IMR-90 (cell line): ENCODE data around the gene HDAC6. TPM values are rescaled to one million over a fixed set of nuclear protein-coding genes. Genes with fewer than 3 reads are reported as not detected.

ENCODE experiments used
- ATAC-seq: fragments of 200-7000 bp; cut with Tn5 transposase; 2 replicates; pipeline ENCODE4 v1.9.1; 2020; ENCODE audit warnings: low read depth, mild to moderate bottlenecking, moderate library complexity
- BruUV-seq: library from RNA; stranded (reverse); fragments of 400-500 nt; replicated peaks from 2 replicates; lab custom pipeline; 2021; lab: Mats Ljungman, UMichigan
- CTCF ChIA-PET: fragments of 300-600 bp; formaldehyde crosslinking; extraction: SDS; loops from one replicate; lab custom pipeline; 2021; ENCODE audit warnings: antibody characterized with exemption; lab: Yijun Ruan, JAX
- POLR2A ChIA-PET: fragments of 300-600 bp; sonication (Branson Sonifier 250); formaldehyde crosslinking; loops from one replicate; lab custom pipeline; 2022; ENCODE audit warnings: antibody characterized with exemption; ENCODE audit not compliant: unreplicated experiment; lab: Charles Lee
- DNase-seq: peaks from one replicate; pipeline ENCODE4 v3.0.0; 2013
- H2AFZ ChIP-seq: replicated peaks from 2 replicates; pipeline ENCODE3; 2013; ENCODE audit warnings: low read length, mild to moderate bottlenecking; ENCODE audit not compliant: poor library complexity
- H2AK5ac ChIP-seq: 2 replicates; pipeline ENCODE4 v1.6.1; 2013; ENCODE audit warnings: low read depth, low read length, inconsistent platforms
- H2AK9ac ChIP-seq: replicated peaks from 2 replicates; pipeline ENCODE3; 2013; ENCODE audit warnings: mild to moderate bottlenecking, low read depth, low read length, moderate library complexity; ENCODE audit not compliant: poor library complexity
- H2BK120ac ChIP-seq: 2 replicates; pipeline ENCODE4 v1.6.1; 2013; ENCODE audit warnings: low read depth, low read length, inconsistent platforms
- H2BK15ac ChIP-seq: 3 replicates; pipeline ENCODE4 v1.6.1; 2013; ENCODE audit warnings: low read depth, low read length, inconsistent platforms
- H2BK20ac ChIP-seq: 2 replicates; pipeline ENCODE4 v1.6.1; 2013; ENCODE audit warnings: low read depth, mild to moderate bottlenecking, inconsistent platforms, low read length, moderate library complexity
- H2BK5ac ChIP-seq: 2 replicates; pipeline ENCODE4 v1.6.1; 2013; ENCODE audit warnings: mild to moderate bottlenecking, low read depth, low read length, inconsistent platforms; ENCODE audit not compliant: poor library complexity, severe bottlenecking
- H3K14ac ChIP-seq: replicated peaks from 2 replicates; pipeline ENCODE4 v1.6.1; 2013; ENCODE audit warnings: low read depth, low read length, inconsistent platforms
- H3K18ac ChIP-seq: 2 replicates; pipeline ENCODE4 v1.6.1; 2013; ENCODE audit warnings: low read depth, low read length, control low read depth
- H3K23ac ChIP-seq: 2 replicates; pipeline ENCODE4 v1.6.1; 2013; ENCODE audit warnings: low read depth, low read length, inconsistent platforms
- H3K27ac ChIP-seq: 2 replicates; pipeline ENCODE4 v1.5.1; 2013; ENCODE audit warnings: mild to moderate bottlenecking, control low read depth, low read length; ENCODE audit not compliant: insufficient read depth
- H3K27me3 ChIP-seq: 2 replicates; pipeline ENCODE4 v1.6.1; 2013; ENCODE audit warnings: low read length; ENCODE audit not compliant: control insufficient read depth, insufficient read depth
- H3K36me3 ChIP-seq: 2 replicates; pipeline ENCODE4 v1.6.1; 2013; ENCODE audit warnings: low read length, mixed read lengths; ENCODE audit not compliant: control insufficient read depth, insufficient read depth
- H3K4ac ChIP-seq: 2 replicates; pipeline ENCODE4 v1.6.1; 2013; ENCODE audit warnings: low read depth, low read length, inconsistent platforms
- H3K4me1 ChIP-seq: 2 replicates; pipeline ENCODE4 v1.6.1; 2013; ENCODE audit warnings: low read length, mixed read lengths; ENCODE audit not compliant: control insufficient read depth, insufficient read depth
- H3K4me2 ChIP-seq: 2 replicates; pipeline ENCODE4 v1.6.1; 2013; ENCODE audit warnings: low read depth, mild to moderate bottlenecking, control low read depth, low read length, moderate library complexity
- H3K4me3 ChIP-seq: 2 replicates; pipeline ENCODE4 v1.5.1; 2013; ENCODE audit warnings: low read depth, mild to moderate bottlenecking, control low read depth, low read length, moderate library complexity; ENCODE audit not compliant: insufficient read depth
- H3K56ac ChIP-seq: 2 replicates; pipeline ENCODE4 v1.6.1; 2013; ENCODE audit warnings: low read length, inconsistent platforms; ENCODE audit not compliant: insufficient read depth; ENCODE audit errors: extremely low read depth
- H3K79me1 ChIP-seq, 2 experiments: 2 replicates each; pipeline ENCODE4 v1.6.1; 2013; ENCODE audit warnings: low read length in 2 of 2, inconsistent platforms in 1 of 2, low read depth in 1 of 2
- H3K9ac ChIP-seq: 2 replicates; pipeline ENCODE4 v1.6.1; 2013; ENCODE audit warnings: low read depth, low read length, control low read depth
- H3K9me1 ChIP-seq: 2 replicates; pipeline ENCODE4 v1.6.1; 2013; ENCODE audit warnings: low read length, inconsistent platforms; ENCODE audit not compliant: insufficient read depth
- H3K9me3 ChIP-seq: 2 replicates; pipeline ENCODE4 v1.6.1; 2013; ENCODE audit warnings: low read length; ENCODE audit not compliant: control insufficient read depth, insufficient read depth
- H4K20me1 ChIP-seq: 2 replicates; pipeline ENCODE4 v1.6.1; 2013; ENCODE audit warnings: low read length, inconsistent platforms; ENCODE audit not compliant: insufficient read depth
- H4K5ac ChIP-seq: 2 replicates; pipeline ENCODE4 v1.6.1; 2013; ENCODE audit warnings: mild to moderate bottlenecking, low read depth, low read length, control low read depth
- H4K8ac ChIP-seq, 2 experiments: 2 replicates each; pipeline ENCODE4 v1.6.1; 2013; ENCODE audit warnings: low read depth in 2 of 2, low read length in 2 of 2, control low read depth in 1 of 2, inconsistent platforms in 1 of 2
- H4K91ac ChIP-seq: 2 replicates; pipeline ENCODE4 v1.6.1; 2013; ENCODE audit warnings: low read depth, low read length, inconsistent platforms; ENCODE audit not compliant: insufficient read depth
- CEBPB ChIP-seq: IDR thresholded peaks from 2 replicates; pipeline ENCODE4 v1.6.1; 2012; ENCODE audit warnings: low read depth, low read length, improper control_type of control experiment
- CHD1 ChIP-seq: IDR thresholded peaks from 2 replicates; pipeline ENCODE4 v1.6.1; 2012; ENCODE audit warnings: low read depth, low read length, improper control_type of control experiment
- FOS ChIP-seq: fragments of 150-350 bp; IDR thresholded peaks from 2 replicates; pipeline ENCODE4 v1.6.1; 2016; ENCODE audit warnings: low read depth, low read length
- MAFK ChIP-seq: IDR thresholded peaks from 2 replicates; pipeline ENCODE4 v1.6.1; 2012; ENCODE audit warnings: low read depth, low read length, improper control_type of control experiment
- MXI1 ChIP-seq: IDR thresholded peaks from 2 replicates; pipeline ENCODE4 v1.6.1; 2012; ENCODE audit warnings: low read depth, mild to moderate bottlenecking, low read length, moderate library complexity, borderline replicate concordance
- NFE2L2 ChIP-seq: fragments of 150-350 bp; IDR thresholded peaks from 2 replicates; pipeline ENCODE4 v1.6.1; 2016; ENCODE audit warnings: low read depth, mild to moderate bottlenecking, low read length
- POLR2A ChIP-seq: IDR thresholded peaks from 2 replicates; pipeline ENCODE4 v1.6.1; 2012; ENCODE audit warnings: mild to moderate bottlenecking, low read depth, low read length
- RAD21 ChIP-seq: IDR thresholded peaks from 2 replicates; pipeline ENCODE4 v1.6.1; 2012; ENCODE audit warnings: low read length, improper control_type of control experiment
- RFX5 ChIP-seq: IDR thresholded peaks from 2 replicates; pipeline ENCODE4 v1.8.0; 2012; ENCODE audit warnings: low read depth, mild to moderate bottlenecking, low read length, moderate library complexity
- USF2 ChIP-seq: fragments of 150-350 bp; IDR thresholded peaks from 2 replicates; pipeline ENCODE4 v1.6.1; 2017; ENCODE audit warnings: mild to moderate bottlenecking, antibody characterized with exemption, low read length, low read depth
- WGBS, 2 experiments: methylation state at CpG; one replicate each; pipeline versions ENCODE4 v1.1.5 to v1.1.7; 2013; ENCODE audit warnings: missing lambda C conversion rate in 2 of 2; ENCODE audit not compliant: insufficient read length in 1 of 2; ENCODE audit errors: extremely low coverage in 2 of 2; 5-methylcytosine and 5-hydroxymethylcytosine counted together
- dilution Hi-C: fragments of 300-500 bp; cut with HindIII; formaldehyde crosslinking; loops from one replicate; pipeline ENCODE4 v1.14.3; 2018; ENCODE audit warnings: low sequenced_read_pairs; ENCODE audit not compliant: unreplicated experiment
- in situ Hi-C: fragments of 300-500 bp; cut with MboI; formaldehyde crosslinking; loops from 3 replicates; pipeline ENCODE4 v1.14.3; 2019; ENCODE audit warnings: low sequenced_read_pairs, inconsistent platforms, mixed read lengths
- intact Hi-C: fragments of 100-400 bp; cut with micrococcal nuclease; formaldehyde crosslinking; loops from 2 replicates; pipeline ENCODE4 v1.10.0; 2022
- polyA plus RNA-seq, 3 experiments: library from polyadenylated mRNA; depleted of rRNA; stranded (reverse); fragments of >200 nt; gene quantifications; 2 replicates each; pipeline ENCODE4 v1.2.3, GENCODE V29; 2012; ENCODE audit warnings: low replicate concordance in 1 of 3
- total RNA-seq: library from RNA; depleted of rRNA; stranded (reverse); fragments of >200 nt; gene quantifications from 2 replicates; pipeline ENCODE4 v1.2.3, GENCODE V29; 2012
- TF ChIP-seq, protein P1 (sequence below): fragments of 150-350 bp; IDR thresholded peaks from 2 replicates; pipeline ENCODE4 v1.6.1; 2016; ENCODE audit warnings: low read depth, mild to moderate bottlenecking, low read length, moderate library complexity, borderline replicate concordance
- TF ChIP-seq, protein P2 (sequence below): conservative IDR thresholded peaks from 2 replicates; pipeline ENCODE4 v1.5.1; 2012; ENCODE audit warnings: mild to moderate bottlenecking, low read depth, low read length, improper control_type of control experiment

The HDAC6 gene
- total and polyA plus RNA-seq, 2 of the 4 experiments (the other 2 are of a cell fraction) = 16.8 to 26.3 TPM

GRCh38 chrX:48781705-48782104 is 20.2 kb upstream of the HDAC6 start:
- WGBS, 2 experiments = no CpG with 5 or more reads among the region's 6 CpGs
- CTCF ChIA-PET = no interaction called here
- H3K18ac ChIP-seq = no peak overlapping the region
- H2BK15ac ChIP-seq = no peak overlapping the region
- BruUV-seq = no TSS peak
- no peaks in the 10 kb centered on the region for H3K9me3 ChIP-seq
- dilution Hi-C loops (no loop called here), in situ Hi-C loops (no loop called here), intact Hi-C loops (no loop called here)
- ATAC-seq (no peak), DNase-seq (no peak)
- no peak overlapping the region for H3K14ac ChIP-seq
- H2BK20ac ChIP-seq = no peak overlapping the region
- POLR2A ChIA-PET = no interaction called here
- TF ChIP-seq CEBPB (no peak), USF2 (no peak), RFX5 (no peak), CHD1 (no peak), RAD21 (no peak), MXI1 (no peak), MAFK (no peak), FOS (no peak), NFE2L2 (no peak), POLR2A (no peak)
- TF ChIP-seq, protein P1, sequence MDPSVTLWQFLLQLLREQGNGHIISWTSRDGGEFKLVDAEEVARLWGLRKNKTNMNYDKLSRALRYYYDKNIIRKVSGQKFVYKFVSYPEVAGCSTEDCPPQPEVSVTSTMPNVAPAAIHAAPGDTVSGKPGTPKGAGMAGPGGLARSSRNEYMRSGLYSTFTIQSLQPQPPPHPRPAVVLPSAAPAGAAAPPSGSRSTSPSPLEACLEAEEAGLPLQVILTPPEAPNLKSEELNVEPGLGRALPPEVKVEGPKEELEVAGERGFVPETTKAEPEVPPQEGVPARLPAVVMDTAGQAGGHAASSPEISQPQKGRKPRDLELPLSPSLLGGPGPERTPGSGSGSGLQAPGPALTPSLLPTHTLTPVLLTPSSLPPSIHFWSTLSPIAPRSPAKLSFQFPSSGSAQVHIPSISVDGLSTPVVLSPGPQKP = no peak
- TF ChIP-seq, protein P2, sequence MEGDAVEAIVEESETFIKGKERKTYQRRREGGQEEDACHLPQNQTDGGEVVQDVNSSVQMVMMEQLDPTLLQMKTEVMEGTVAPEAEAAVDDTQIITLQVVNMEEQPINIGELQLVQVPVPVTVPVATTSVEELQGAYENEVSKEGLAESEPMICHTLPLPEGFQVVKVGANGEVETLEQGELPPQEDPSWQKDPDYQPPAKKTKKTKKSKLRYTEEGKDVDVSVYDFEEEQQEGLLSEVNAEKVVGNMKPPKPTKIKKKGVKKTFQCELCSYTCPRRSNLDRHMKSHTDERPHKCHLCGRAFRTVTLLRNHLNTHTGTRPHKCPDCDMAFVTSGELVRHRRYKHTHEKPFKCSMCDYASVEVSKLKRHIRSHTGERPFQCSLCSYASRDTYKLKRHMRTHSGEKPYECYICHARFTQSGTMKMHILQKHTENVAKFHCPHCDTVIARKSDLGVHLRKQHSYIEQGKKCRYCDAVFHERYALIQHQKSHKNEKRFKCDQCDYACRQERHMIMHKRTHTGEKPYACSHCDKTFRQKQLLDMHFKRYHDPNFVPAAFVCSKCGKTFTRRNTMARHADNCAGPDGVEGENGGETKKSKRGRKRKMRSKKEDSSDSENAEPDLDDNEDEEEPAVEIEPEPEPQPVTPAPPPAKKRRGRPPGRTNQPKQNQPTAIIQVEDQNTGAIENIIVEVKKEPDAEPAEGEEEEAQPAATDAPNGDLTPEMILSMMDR = no peak
- no peak overlapping the region for H4K5ac ChIP-seq
- no peak overlapping the region for H3K23ac ChIP-seq
- H3K9ac ChIP-seq = no peak overlapping the region
- H3K36me3 ChIP-seq = no peaks in the 10 kb centered on the region
- H3K4me2 ChIP-seq = no peak overlapping the region
- no peaks in the 10 kb centered on the region for H3K79me1 ChIP-seq
- no peak overlapping the region for H2AK9ac ChIP-seq
- H2BK120ac ChIP-seq = no peak overlapping the region
- H3K56ac ChIP-seq = no peak overlapping the region
- H3K9me1 ChIP-seq = no peaks in the 10 kb centered on the region
- no peaks in the 10 kb centered on the region for H3K4me1 ChIP-seq
- H2AFZ ChIP-seq = no peak overlapping the region
- H4K8ac ChIP-seq = no peak overlapping the region
- H3K4ac ChIP-seq = no peak overlapping the region
- H3K27ac ChIP-seq = no peak overlapping the region
- no peak overlapping the region for H3K4me3 ChIP-seq
- no peak overlapping the region for H4K91ac ChIP-seq
- peaks cover 17% of the 10 kb centered on the region for H3K27me3 ChIP-seq
- no peaks in the 10 kb centered on the region; the same call in 1 of the 2 replicates for H4K20me1 ChIP-seq
- no peak overlapping the region for H2AK5ac ChIP-seq
- no peak overlapping the region for H2BK5ac ChIP-seq
